BLaER1 (cell line): ENCODE measurements around the gene SNAI3.

Experiments
- H3K27ac ChIP-seq: shearing (Covaris generic); formaldehyde crosslinking; 2 replicates; pipeline ENCODE4 v1.8.1; 2022
- H3K27me3 ChIP-seq: shearing (Covaris generic); formaldehyde crosslinking; 2 replicates; pipeline ENCODE4 v1.8.1; 2022
- H3K36me3 ChIP-seq: shearing (Covaris generic); formaldehyde crosslinking; 2 replicates; pipeline ENCODE4 v1.8.1; 2022
- H3K4me1 ChIP-seq: shearing (Covaris generic); formaldehyde crosslinking; 2 replicates; pipeline ENCODE4 v1.8.1; 2022
- H3K4me2 ChIP-seq: shearing (Covaris generic); formaldehyde crosslinking; 2 replicates; pipeline ENCODE4 v1.8.1; 2022
- H3K4me3 ChIP-seq: shearing (Covaris generic); formaldehyde crosslinking; 2 replicates; pipeline ENCODE4 v1.8.1; 2022
- H3K9ac ChIP-seq: shearing (Covaris generic); formaldehyde crosslinking; 2 replicates; pipeline ENCODE4 v1.8.1; 2022
- H3K9me3 ChIP-seq: shearing (Covaris generic); formaldehyde crosslinking; 2 replicates; pipeline ENCODE4 v1.8.1; 2022
- H4K20me1 ChIP-seq: shearing (Covaris generic); formaldehyde crosslinking; 2 replicates; pipeline ENCODE4 v1.8.1; 2022
- Cebpa-rat ChIP-seq: shearing (Covaris generic); IDR thresholded peaks from 2 replicates; pipeline ENCODE4 v1.8.1; 2022

Gene SNAI3

DNA sequence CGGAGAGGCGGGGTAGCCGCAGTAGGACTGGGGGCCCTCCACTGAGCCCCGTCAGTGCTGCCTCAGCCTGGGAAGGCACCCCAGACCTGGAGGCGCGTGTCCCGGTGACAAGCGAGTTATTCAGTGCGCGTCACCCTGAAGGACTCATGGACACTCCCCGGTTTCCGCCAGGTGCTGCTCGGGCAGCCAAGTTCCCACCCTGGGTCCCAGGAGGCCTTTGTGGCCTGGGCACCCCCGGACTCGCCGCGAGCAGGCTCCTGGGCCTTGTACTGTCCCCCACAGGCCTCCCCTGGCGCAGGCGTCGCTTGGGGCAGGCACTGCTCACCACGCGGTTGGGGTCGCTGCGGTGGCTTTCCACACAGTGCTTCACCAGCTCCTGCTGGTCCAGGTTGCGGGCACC lies 12.3 kb upstream of the SNAI3 start:
- Histone ChIP-seq H3K9ac (peak overlapping the region; percentile 15; the same call in 1 of the 2 replicates), H3K4me3 (peak overlapping the region; percentile 2; the same call in 1 of the 2 replicates), H3K27ac (peak overlapping the region; percentile 37; the same call in 1 of the 2 replicates), H4K20me1 (peaks cover 65% of the 10 kb centered on the region), H3K9me3 (no peaks in the 10 kb centered on the region), H3K36me3 (peaks cover 31% of the 10 kb centered on the region), H3K27me3 (peaks cover 1% of the 10 kb centered on the region; the same call in 1 of the 2 replicates), H3K4me2 (peak overlapping the region; percentile 95), H3K4me1 (peaks cover 67% of the 10 kb centered on the region)
- TF ChIP-seq Cebpa-rat = no peak

DNA sequence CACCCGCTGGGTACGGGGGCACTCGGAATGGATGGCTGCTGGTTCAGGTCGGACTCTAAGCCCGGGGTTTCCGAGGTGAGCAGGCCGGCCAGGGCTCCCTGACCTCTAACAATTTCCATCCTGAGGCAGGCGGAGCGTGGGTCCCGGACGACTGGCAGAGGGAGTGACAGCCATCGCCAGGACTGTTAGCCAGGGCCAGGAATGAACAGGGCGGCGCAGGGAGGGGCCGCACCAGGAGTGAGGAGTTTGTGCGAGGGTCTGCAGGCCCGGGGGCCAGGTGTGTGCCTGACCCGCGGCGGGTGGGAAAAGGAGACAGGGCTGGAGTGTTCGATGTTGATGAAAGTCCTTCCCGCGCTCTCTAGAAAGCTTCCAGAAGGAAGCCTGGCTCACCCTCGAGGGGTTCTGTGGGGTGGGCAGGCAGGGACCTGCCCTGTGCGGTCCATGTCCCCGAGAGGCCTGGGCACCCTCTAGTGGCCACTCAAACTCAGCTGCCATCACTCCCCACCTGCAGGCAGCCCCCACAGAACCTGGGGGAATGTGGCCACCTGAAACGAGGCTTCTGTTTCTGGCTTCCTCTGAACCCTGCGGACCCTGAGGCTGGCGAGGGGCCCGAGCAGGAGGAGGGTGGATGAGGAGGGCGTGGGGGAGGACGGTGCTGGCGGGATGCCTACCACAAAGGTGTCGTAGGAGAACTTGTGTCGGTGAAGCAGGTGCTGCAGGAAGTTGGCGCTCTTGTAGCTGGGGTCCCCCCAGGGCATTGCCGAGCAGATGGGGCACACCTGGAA lies 11.7 kb upstream of the SNAI3 start:
- peaks cover 31% of the 10 kb centered on the region for H3K36me3 ChIP-seq
- peaks cover 66% of the 10 kb centered on the region for H3K4me1 ChIP-seq
- peaks cover 59% of the 10 kb centered on the region for H4K20me1 ChIP-seq
- TF ChIP-seq Cebpa-rat = no peak
- peak overlapping the region; percentile 15; the same call in 1 of the 2 replicates for H3K9ac ChIP-seq
- peak overlapping the region; percentile 95 for H3K4me2 ChIP-seq
- peak overlapping the region; percentile 37; the same call in 1 of the 2 replicates for H3K27ac ChIP-seq
- H3K4me3 ChIP-seq = 0 out of 2 replicates have a peak overlapping the region, but pooled peaks have one; percentile 2
- no peaks in the 10 kb centered on the region for H3K9me3 ChIP-seq
- no peaks in the 10 kb centered on the region for H3K27me3 ChIP-seq

DNA sequence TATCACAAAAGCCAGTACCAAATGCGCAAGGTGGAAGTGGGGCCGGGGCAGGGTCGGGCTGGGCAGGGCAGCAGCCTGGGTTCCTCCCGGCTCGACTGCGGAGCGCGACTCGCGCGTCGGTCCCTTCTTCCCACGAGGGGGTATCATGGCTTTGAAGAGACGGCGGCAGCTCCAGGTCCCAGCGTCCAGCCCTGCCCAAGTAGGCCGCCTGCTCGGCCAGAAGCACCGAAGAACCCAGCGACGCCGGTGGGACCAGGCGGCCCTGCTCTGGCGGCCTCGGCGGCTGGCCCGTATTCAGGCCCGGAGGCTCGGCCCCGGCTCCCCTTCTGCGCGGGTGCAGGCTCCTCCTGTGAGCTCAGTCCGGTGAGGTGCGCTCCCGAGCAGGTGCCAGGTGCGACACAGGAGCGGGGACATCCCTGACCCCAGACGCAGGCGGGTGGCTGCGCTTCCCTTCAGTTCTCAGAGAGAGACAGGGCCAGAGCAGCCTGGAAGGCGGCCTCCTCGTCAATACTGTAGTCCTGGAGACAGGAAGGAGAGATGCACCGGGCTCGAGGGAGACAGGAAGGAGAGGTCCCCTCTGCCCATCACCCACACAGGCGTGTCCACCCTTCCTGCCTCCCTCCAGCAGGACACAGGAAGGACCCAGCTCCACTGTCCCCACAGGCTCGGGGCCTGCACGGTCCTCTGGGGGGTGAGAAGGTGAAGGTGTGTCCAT lies 11.0 kb upstream of the SNAI3 start:
- no peak overlapping the region for H3K27ac ChIP-seq
- H3K27me3 ChIP-seq = no peaks in the 10 kb centered on the region
- no peak overlapping the region for H3K9ac ChIP-seq
- peaks cover 31% of the 10 kb centered on the region for H3K36me3 ChIP-seq
- H3K4me3 ChIP-seq = no peak overlapping the region
- peak overlapping the region; percentile 95 for H3K4me2 ChIP-seq
- H4K20me1 ChIP-seq = peaks cover 51% of the 10 kb centered on the region
- no peaks in the 10 kb centered on the region for H3K9me3 ChIP-seq
- TF ChIP-seq Cebpa-rat = no peak
- peaks cover 66% of the 10 kb centered on the region for H3K4me1 ChIP-seq

DNA sequence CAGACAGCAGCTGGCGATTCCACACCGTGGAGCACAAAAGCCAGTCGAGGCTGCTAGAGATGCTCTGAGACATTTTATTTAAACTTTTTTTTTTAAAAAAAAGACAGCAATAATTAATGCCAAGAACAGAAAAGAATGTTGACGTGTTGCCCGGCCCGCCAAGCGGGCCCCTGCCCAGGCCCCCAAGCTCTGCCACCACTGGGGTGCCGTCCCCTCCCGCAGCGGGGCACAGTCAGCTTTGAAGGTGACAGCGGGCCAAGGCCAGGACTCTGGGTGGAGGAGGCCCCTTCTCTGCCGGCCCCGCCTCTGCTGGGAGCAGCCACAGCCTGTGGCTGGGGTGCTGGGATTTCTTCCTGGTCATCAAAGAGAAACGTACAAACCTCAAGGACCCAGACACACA lies 10.1 kb upstream of the SNAI3 start:
- Histone ChIP-seq H3K36me3 (peaks cover 31% of the 10 kb centered on the region), H3K9me3 (no peaks in the 10 kb centered on the region), H4K20me1 (peaks cover 43% of the 10 kb centered on the region), H3K9ac (no peak overlapping the region), H3K4me1 (peaks cover 66% of the 10 kb centered on the region), H3K4me3 (no peak overlapping the region), H3K27me3 (no peaks in the 10 kb centered on the region), H3K27ac (no peak overlapping the region), H3K4me2 (no peak overlapping the region)
- TF ChIP-seq Cebpa-rat = no peak

DNA sequence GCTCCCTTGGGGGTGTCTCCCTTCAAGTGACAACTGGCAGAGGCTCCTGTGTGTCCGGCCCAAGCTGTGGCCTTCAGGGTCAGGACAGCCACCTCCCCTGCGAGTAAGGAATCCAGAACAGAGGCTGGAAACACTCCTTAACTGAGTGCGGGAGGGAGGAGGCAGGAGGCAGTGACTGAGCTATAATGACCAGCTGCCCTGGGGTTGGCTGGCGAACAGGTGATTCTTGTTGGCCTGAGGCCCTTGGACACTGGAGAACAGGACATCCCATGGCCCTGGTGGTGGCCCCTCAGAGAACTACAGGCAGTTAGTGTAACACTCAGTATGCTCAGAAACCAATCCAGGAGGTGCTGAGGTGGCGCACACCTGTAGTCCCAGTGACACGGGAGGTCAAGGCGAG lies 9.4 kb upstream of the SNAI3 start:
- H3K36me3 ChIP-seq = peaks cover 31% of the 10 kb centered on the region
- H4K20me1 ChIP-seq = peaks cover 39% of the 10 kb centered on the region
- no peak for TF ChIP-seq Cebpa-rat
- no peaks in the 10 kb centered on the region for H3K9me3 ChIP-seq
- no peak overlapping the region for H3K4me3 ChIP-seq
- no peak overlapping the region for H3K9ac ChIP-seq
- H3K27ac ChIP-seq = no peak overlapping the region
- H3K27me3 ChIP-seq = no peaks in the 10 kb centered on the region
- H3K4me1 ChIP-seq = peaks cover 61% of the 10 kb centered on the region
- no peak overlapping the region for H3K4me2 ChIP-seq

DNA sequence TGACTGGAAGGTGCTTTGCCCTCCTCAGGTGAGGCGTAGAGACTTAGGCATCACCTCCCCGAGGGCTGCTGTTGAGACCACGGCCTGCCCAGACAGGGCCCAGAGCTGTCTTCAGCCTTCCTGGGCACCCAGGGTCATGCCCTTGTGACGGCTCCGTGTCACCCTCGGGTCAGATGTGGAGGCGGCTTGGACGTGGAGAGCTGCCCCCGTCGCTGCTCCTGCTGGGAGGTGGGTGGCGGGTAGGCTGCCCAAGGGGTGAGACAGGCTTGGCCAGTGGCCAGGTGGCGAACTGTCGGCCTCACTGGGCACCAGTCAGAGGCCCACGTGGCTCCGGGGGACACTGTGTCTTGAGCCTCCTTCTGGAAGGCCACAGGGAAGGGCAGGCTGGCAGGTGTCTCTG lies 8.9 kb upstream of the SNAI3 start:
- Histone ChIP-seq H3K4me1 (peaks cover 56% of the 10 kb centered on the region), H3K4me3 (no peak overlapping the region), H3K4me2 (no peak overlapping the region), H4K20me1 (peaks cover 33% of the 10 kb centered on the region), H3K9me3 (no peaks in the 10 kb centered on the region), H3K9ac (no peak overlapping the region), H3K27me3 (no peaks in the 10 kb centered on the region), H3K36me3 (peaks cover 30% of the 10 kb centered on the region), H3K27ac (no peak overlapping the region)
- TF ChIP-seq Cebpa-rat = no peak

DNA sequence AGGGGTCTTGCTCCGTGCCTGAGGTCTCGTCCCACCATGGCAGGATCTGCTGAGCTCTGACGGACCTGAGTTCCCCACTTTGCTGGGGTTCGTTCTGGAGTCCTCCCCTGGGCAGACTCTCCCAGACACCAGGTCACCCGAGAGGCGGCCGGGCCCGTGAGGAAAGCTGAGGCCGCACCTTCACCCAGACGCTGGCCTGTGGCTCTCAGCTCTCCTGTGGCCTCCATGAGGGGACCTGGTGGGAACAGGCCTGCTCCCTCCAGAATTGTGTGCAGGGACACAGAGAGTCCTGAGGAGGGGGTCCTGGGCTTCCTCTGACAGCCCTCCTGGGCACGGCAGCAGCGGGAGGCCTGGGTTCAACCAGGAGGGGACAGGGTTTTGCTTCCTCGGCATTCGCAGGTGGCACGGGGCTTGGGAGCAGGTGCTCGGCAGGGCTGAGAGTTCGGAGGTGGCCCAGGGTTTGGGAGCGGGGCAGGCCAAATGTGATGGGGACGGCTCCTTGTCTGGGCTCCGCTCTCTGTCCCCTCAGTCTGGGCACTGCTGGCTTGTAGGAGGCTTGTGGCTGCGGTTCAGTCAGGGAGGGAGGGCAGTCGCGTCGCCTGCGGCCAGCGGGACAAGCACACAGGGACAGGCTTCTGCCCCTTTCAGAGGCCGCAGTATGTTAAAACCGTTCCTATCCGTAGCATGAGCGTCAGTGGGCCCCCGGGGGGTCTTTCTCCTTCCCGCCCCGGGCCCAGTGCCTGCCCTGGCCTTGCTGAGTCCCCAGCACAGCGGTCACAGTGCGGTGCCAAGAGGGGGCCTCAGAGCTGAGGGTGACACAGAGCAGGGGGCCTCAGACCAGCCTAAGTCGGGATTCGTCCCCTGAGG lies 8.1 kb upstream of the SNAI3 start:
- H3K4me1 ChIP-seq = peaks cover 48% of the 10 kb centered on the region
- no peak overlapping the region for H3K4me2 ChIP-seq
- peaks cover 24% of the 10 kb centered on the region for H3K36me3 ChIP-seq
- no peak overlapping the region for H3K4me3 ChIP-seq
- no peak overlapping the region for H3K27ac ChIP-seq
- no peak for TF ChIP-seq Cebpa-rat
- peaks cover 26% of the 10 kb centered on the region for H4K20me1 ChIP-seq
- H3K9ac ChIP-seq = no peak overlapping the region
- H3K9me3 ChIP-seq = no peaks in the 10 kb centered on the region
- H3K27me3 ChIP-seq = no peaks in the 10 kb centered on the region

DNA sequence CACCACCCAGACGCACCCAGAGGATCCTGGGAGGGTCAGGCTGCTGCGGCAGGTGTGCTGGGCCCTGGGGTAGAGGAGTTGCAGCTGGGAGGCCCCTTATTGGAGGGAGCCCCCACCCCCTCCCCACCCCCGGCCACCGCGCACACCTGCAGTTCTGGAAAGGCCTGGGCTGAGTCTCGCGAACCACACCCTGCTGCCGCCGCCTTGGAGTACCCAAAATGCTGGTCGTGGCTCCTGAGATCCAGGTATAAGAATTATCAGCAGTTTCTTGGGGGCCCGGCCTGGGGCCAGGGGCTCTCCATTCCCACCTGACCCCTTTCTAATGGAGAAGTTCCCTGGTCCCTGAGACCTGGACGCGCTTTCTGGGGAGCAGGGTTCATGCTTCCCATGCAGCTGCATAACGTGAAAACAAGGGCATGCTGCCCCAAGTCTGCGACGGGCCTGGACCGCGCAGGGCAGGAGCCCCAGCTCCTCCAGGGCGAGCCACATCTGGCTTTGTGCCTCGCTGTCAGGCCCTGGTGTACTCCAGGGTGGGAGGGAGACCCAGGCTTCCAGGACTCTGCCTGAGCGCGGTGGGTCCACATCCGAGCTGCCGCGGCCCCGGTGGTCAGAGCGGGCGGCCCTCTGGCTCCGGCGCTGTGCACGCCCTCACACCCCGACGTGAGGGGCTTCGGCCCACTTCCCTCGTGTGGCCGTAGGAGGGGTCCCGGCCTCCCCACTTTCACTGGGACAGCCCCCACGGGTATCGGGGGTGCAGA lies 7.3 kb upstream of the SNAI3 start:
- no peak overlapping the region for H3K9ac ChIP-seq
- H3K4me1 ChIP-seq = peaks cover 40% of the 10 kb centered on the region
- H3K4me3 ChIP-seq = no peak overlapping the region
- peaks cover 17% of the 10 kb centered on the region for H3K36me3 ChIP-seq
- H3K27me3 ChIP-seq = no peaks in the 10 kb centered on the region
- H3K27ac ChIP-seq = no peak overlapping the region
- TF ChIP-seq Cebpa-rat = no peak
- peaks cover 17% of the 10 kb centered on the region for H4K20me1 ChIP-seq
- H3K9me3 ChIP-seq = no peaks in the 10 kb centered on the region
- H3K4me2 ChIP-seq = peak overlapping the region; percentile 76

DNA sequence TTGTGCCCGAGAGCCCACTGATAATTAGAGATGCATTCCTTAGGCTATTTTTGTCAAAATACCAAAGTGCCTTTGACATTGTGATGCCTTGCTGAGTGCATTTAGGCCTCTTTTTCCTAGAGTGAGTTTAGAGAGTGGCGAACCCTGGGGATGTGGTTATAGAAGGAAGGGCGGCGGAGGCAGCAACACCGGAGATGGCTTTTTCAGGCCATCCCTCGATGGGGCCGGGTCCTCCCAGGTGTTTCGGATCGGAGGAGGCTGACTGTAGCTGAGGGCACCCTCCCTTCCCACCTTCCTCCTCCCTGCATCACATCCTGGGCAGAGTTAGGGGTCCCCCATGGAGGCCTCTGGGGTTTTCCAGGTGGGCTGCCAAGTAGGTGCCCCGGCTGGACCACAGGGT lies 6.6 kb upstream of the SNAI3 start:
- no peak overlapping the region for H3K4me3 ChIP-seq
- TF ChIP-seq Cebpa-rat = no peak
- H4K20me1 ChIP-seq = peaks cover 10% of the 10 kb centered on the region
- no peak overlapping the region for H3K27ac ChIP-seq
- peaks cover 32% of the 10 kb centered on the region for H3K4me1 ChIP-seq
- no peaks in the 10 kb centered on the region for H3K9me3 ChIP-seq
- H3K36me3 ChIP-seq = peaks cover 15% of the 10 kb centered on the region
- H3K27me3 ChIP-seq = no peaks in the 10 kb centered on the region
- H3K9ac ChIP-seq = no peak overlapping the region
- peak overlapping the region; percentile 76 for H3K4me2 ChIP-seq
